Endothelial cell of umbilical vein (primary cell): ENCODE results near the gene EXOC6B.

Source experiments
- CTCF ChIP-seq, 2 donors: IDR thresholded peaks; 1 replicate in 1 of 2; 2 replicates in 1 of 2; pipeline ENCODE4 v1.5.1; 2011; ENCODE audit warnings: low read length in 2 of 2, mild to moderate bottlenecking in 2 of 2, moderate library complexity in 2 of 2, control low read depth in 1 of 2, inconsistent platforms in 1 of 2, low read depth in 1 of 2; ENCODE audit not compliant: insufficient read depth in 1 of 2; ENCODE audit errors: extremely low read depth in 1 of 2
- FOS ChIP-seq: IDR thresholded peaks from 2 replicates; pipeline ENCODE4 v1.6.1; 2011; ENCODE audit warnings: mild to moderate bottlenecking, low read length, moderate library complexity, borderline replicate concordance; ENCODE audit not compliant: insufficient read depth
- GATA2 ChIP-seq: IDR thresholded peaks from 2 replicates; pipeline ENCODE4 v1.7.0; 2011; ENCODE audit warnings: low read depth, mild to moderate bottlenecking, moderate library complexity, mixed read lengths, low read length; ENCODE audit not compliant: insufficient read length, insufficient read depth
- JUN ChIP-seq: IDR thresholded peaks from 2 replicates; pipeline ENCODE4 v1.6.1; 2011; ENCODE audit warnings: borderline replicate concordance, low read depth; ENCODE audit not compliant: insufficient read length, insufficient read depth
- MAX ChIP-seq: IDR thresholded peaks from 2 replicates; pipeline ENCODE4 v1.6.1; 2011; ENCODE audit not compliant: insufficient read depth, insufficient read length
- MYC ChIP-seq: IDR thresholded peaks from one replicate; pipeline ENCODE4 v1.6.1; 2011; ENCODE audit warnings: mild to moderate bottlenecking, low read depth, low read length
- POLR2A ChIP-seq: IDR thresholded peaks from 2 replicates; pipeline ENCODE4 v1.6.1; 2012; ENCODE audit warnings: low read depth, mild to moderate bottlenecking, control low read depth, low read length
- POLR2AphosphoS5 ChIP-seq: IDR thresholded peaks from 2 replicates; pipeline ENCODE4 v1.6.1; 2012; ENCODE audit warnings: low read depth, mild to moderate bottlenecking, control low read depth, low read length, moderate library complexity; ENCODE audit not compliant: insufficient read depth

GRCh38 chr2:72204786-72205503 is 620.9 kb downstream of the EXOC6B start:
- TF ChIP-seq CTCF (IDR thresholded peaks at IDR 0.05; ENCODE audit: extremely low read depth in 1 of 2, insufficient read depth in 1 of 2, low read depth in 1 of 2, low read length in 2 of 2) (no peak), JUN (no peak), GATA2 (no peak), FOS (no peak), MAX (no peak), POLR2AphosphoS5 (no peak), POLR2A (no peak), MYC (no peak)
